ENCODE measurements around the gene IL18R1. TPM values are rescaled to one million over a fixed set of nuclear protein-coding genes. Genes with fewer than 3 reads are reported as not detected.

IL18R1 gene
- total and polyA plus RNA-seq, 2 donors (not counting 3 experiments of a cell fraction or from before 2014, with no cell fraction given) = 2.9 to 3.6 TPM

DNA sequence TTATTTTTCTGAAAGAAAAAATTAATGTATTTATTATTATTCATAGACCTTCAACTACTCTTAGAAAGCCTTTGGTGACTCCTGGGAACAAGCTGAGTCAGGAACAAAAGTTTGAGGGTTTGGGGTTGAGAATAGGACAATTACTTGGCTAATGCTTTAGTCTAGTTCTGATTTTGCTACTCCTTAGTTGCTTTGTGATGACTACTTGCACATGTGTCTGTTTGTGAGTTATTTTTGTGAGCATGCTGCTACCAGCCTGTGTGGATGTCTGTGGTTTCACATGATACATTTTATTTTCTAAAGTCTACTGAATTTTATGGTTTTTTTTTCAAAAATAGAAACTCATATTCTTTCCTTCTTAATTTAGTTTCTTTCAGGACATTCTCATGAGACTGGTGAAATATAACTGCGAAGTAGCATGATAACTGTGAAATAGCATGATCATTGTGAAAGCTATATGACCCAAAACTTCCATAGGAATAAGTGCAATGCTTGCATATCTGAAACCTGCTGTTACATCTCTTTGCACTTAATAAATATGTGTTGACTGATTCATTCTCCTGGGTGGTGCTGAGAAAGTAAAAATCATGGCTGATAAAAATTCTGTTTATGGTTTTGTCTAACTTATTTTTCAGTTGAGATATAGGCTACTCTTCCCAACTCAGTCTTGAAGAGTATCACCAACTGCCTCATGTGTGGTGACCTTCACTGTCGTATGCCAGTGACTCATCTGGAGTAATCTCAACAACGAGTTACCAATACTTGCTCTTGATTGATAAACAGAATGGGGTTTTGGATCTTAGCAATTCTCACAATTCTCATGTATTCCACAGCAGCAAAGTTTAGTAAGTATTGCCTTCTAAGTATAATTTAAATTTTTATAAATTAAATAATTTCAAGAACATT, 17.9 kb upstream of the IL18R1 start:
- H3K4me2 ChIP-seq (ENCODE audit: insufficient read depth, low read length) = peak overlapping the region; percentile 98
- TF ChIP-seq FOS (IDR thresholded peaks at IDR 0.05; ENCODE audit: borderline replicate concordance, insufficient read depth, low read length) (peak; percentile 48), MYC (IDR thresholded peaks at IDR 0.05; ENCODE audit: low read depth, low read length) (no peak), JUN (IDR thresholded peaks at IDR 0.05; ENCODE audit: borderline replicate concordance, insufficient read depth, insufficient read length, low read depth) (peak; percentile 46), POLR2A (IDR thresholded peaks at IDR 0.05; ENCODE audit: low read depth, low read length) (peak; percentile 22), GATA2 (IDR thresholded peaks at IDR 0.05; ENCODE audit: insufficient read depth, insufficient read length, low read depth, low read length) (no peak), EZH2 (IDR thresholded peaks at IDR 0.05; ENCODE audit: borderline replicate concordance, low read depth, low read length, severe bottlenecking) (no peak), POLR2AphosphoS5 (IDR thresholded peaks at IDR 0.05; ENCODE audit: insufficient read depth, low read depth, low read length) (peak; percentile 3)
- TF ChIP-seq, protein P1, sequence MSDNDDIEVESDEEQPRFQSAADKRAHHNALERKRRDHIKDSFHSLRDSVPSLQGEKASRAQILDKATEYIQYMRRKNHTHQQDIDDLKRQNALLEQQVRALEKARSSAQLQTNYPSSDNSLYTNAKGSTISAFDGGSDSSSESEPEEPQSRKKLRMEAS (IDR thresholded peaks at IDR 0.05; ENCODE audit: insufficient read depth, insufficient read length) = no peak
- TF ChIP-seq, protein P2, sequence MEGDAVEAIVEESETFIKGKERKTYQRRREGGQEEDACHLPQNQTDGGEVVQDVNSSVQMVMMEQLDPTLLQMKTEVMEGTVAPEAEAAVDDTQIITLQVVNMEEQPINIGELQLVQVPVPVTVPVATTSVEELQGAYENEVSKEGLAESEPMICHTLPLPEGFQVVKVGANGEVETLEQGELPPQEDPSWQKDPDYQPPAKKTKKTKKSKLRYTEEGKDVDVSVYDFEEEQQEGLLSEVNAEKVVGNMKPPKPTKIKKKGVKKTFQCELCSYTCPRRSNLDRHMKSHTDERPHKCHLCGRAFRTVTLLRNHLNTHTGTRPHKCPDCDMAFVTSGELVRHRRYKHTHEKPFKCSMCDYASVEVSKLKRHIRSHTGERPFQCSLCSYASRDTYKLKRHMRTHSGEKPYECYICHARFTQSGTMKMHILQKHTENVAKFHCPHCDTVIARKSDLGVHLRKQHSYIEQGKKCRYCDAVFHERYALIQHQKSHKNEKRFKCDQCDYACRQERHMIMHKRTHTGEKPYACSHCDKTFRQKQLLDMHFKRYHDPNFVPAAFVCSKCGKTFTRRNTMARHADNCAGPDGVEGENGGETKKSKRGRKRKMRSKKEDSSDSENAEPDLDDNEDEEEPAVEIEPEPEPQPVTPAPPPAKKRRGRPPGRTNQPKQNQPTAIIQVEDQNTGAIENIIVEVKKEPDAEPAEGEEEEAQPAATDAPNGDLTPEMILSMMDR (IDR thresholded peaks at IDR 0.05; ENCODE audit: extremely low read depth in 1 of 2, insufficient read depth in 1 of 2, low read depth in 1 of 2, low read length in 2 of 2) = no peak
- intact Hi-C loops (cut with micrococcal nuclease) (loop anchor here (1.0 to 5.0 kb wide), 2 partner anchors 33 to 80 kb away; no protein-coding TSS in a partner anchor), dilution Hi-C loops (cut with MboI; ENCODE audit: extremely low pct_ligation_motif_present, low sequenced_read_pairs) (no loop called here)
- POLR2A ChIA-PET = no interaction called here
- peak overlapping the region in 2 of 3 experiments; percentile 74 to 95 for H3K4me3 ChIP-seq (replicated peaks in 1 of 3; ENCODE audit: insufficient read depth in 1 of 3, low read depth in 1 of 3, low read length in 3 of 3)
- no peaks in the 10 kb centered on the region for H3K9me1 ChIP-seq (replicated peaks; ENCODE audit: control insufficient read depth, extremely low read depth, insufficient read depth, low read length)
- peak overlapping the region; percentile 91 for H3K9ac ChIP-seq (replicated peaks; ENCODE audit: extremely low read depth, insufficient read depth, low read length)
- H3K4me1 ChIP-seq (ENCODE audit: control insufficient read depth, extremely low read depth, insufficient read depth, low read length) = peaks cover 56% of the 10 kb centered on the region
- H3K27me3 ChIP-seq (ENCODE audit: control insufficient read depth in 2 of 2, insufficient read depth in 2 of 2, low read length in 2 of 2) = no peaks in the 10 kb centered on the region
- CTCF ChIA-PET = interaction anchor here (0.9 to 2.7 kb wide), 16 partner anchors 10 to 317 kb away, joined by 3 to 21 read pairs (median 5); partner anchors contain the start of gene IL1RL1
- peaks cover 31% of the 10 kb centered on the region for H3K79me2 ChIP-seq (ENCODE audit: control insufficient read depth, insufficient read depth, low read length)
- no peak overlapping the region for H2AFZ ChIP-seq (ENCODE audit: low read depth, low read length)
- no peaks in the 10 kb centered on the region for H4K20me1 ChIP-seq (replicated peaks; ENCODE audit: control insufficient read depth, extremely low read depth, insufficient read depth, low read length)
- H3K9me3 ChIP-seq (replicated peaks; ENCODE audit: control insufficient read depth, insufficient read depth, low read length) = no peaks in the 10 kb centered on the region
- TSS peak; percentile 62 for BruUV-seq (replicated peaks)
- H3K36me3 ChIP-seq (ENCODE audit: control insufficient read depth in 2 of 2, extremely low read depth in 1 of 2, insufficient read depth in 2 of 2, low read length in 2 of 2) = peaks cover 0 to 5% of the 10 kb centered on the region in 2 experiments
- DNase-seq (ENCODE audit: low read depth, low spot score) = peak; percentile 57
- FAIRE-seq = peak; percentile 56
- H3K27ac ChIP-seq (ENCODE audit: insufficient read depth, low read depth, low read length) = peak overlapping the region; percentile 99

All from endothelial cell of umbilical vein (primary cell).